Measurements from ENCODE around the gene CNEP1R1.

DNA sequence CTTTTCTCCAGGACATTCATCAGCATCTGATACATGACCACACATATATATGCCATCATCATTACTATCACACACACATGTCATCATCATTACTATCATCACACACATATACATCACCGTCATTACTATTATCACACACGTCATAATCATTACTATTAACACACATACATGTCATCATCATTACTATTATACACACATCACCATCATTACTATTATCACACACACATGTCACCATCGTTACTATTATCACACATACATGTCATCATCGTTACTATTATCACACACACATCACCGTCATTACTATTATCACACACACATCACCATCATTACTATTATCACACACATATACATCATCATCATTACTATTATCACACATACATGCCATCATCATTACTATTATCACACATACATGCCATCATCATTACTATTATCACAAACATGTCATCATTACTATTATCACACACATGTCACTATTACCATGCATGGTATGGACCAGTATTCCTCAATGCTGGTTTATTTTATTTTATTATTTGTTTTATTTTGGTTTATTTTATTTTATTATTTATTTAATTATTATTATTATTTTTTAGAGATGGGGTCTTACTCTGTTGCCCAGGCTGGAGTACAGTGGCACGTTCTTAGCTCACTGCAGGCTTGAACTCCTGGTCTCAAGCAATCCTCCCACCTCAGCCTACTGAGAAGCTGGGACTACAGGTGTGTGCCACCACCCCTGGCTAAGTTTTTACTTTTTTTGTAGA is 46.3 kb upstream of the CNEP1R1 start:
- TF ChIP-seq FOXM1 (IDR thresholded peaks at IDR 0.05; ENCODE audit: borderline replicate concordance) = no peak
- no peak for TF ChIP-seq SP1 (IDR thresholded peaks at IDR 0.05)
- TF ChIP-seq FOXK2 (IDR thresholded peaks at IDR 0.05) = no peak
- no peak for TF ChIP-seq ARNT (IDR thresholded peaks at IDR 0.05)
- TF ChIP-seq LEF1 (IDR thresholded peaks at IDR 0.05; ENCODE audit: borderline replicate concordance) = no peak
- TF ChIP-seq, protein P1, sequence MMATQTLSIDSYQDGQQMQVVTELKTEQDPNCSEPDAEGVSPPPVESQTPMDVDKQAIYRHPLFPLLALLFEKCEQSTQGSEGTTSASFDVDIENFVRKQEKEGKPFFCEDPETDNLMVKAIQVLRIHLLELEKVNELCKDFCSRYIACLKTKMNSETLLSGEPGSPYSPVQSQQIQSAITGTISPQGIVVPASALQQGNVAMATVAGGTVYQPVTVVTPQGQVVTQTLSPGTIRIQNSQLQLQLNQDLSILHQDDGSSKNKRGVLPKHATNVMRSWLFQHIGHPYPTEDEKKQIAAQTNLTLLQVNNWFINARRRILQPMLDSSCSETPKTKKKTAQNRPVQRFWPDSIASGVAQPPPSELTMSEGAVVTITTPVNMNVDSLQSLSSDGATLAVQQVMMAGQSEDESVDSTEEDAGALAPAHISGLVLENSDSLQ (IDR thresholded peaks at IDR 0.05) = no peak
- TF ChIP-seq SUZ12 (IDR thresholded peaks at IDR 0.05) = no peak

All from HEK293T (cell line).